Nephron progenitor cell (in vitro differentiated cells): ENCODE results near the gene SIRPA.
A peak's percentile ranks its signal among the peaks of the same experiment; 100 is the strongest.

ENCODE experiments used
- DNase-seq: peaks from one replicate; pipeline ENCODE4 v3.0.0; 2021
- H3K27ac Mint-ChIP-seq: 2 replicates; pipeline ENCODE4 v1.8.0; 2021; ENCODE audit warnings: mild to moderate bottlenecking, moderate library complexity, mixed read lengths
- H3K27me3 Mint-ChIP-seq: 2 replicates; pipeline ENCODE4 v1.8.0; 2021; ENCODE audit warnings: mild to moderate bottlenecking, low read depth, mixed read lengths; ENCODE audit not compliant: poor library complexity
- H3K36me3 Mint-ChIP-seq: 2 replicates; pipeline ENCODE4 v1.8.0; 2021; ENCODE audit warnings: low read depth, mixed read lengths
- H3K4me1 Mint-ChIP-seq: 2 replicates; pipeline ENCODE4 v1.8.0; 2021; ENCODE audit warnings: mixed read lengths
- H3K4me3 Mint-ChIP-seq: 2 replicates; pipeline ENCODE4 v1.8.0; 2021; ENCODE audit warnings: mild to moderate bottlenecking, moderate library complexity, mixed read lengths
- H3K9me3 Mint-ChIP-seq: 2 replicates; pipeline ENCODE4 v1.8.0; 2021; ENCODE audit warnings: mild to moderate bottlenecking, moderate library complexity, mixed read lengths
- TF ChIP-seq, protein P1 (sequence below): fragments of 200-600 bp; sonication (generic); IDR thresholded peaks from 2 replicates; pipeline ENCODE4 v1.5.0; 2021; ENCODE audit warnings: antibody characterized with exemption

SIRPA gene

DNA sequence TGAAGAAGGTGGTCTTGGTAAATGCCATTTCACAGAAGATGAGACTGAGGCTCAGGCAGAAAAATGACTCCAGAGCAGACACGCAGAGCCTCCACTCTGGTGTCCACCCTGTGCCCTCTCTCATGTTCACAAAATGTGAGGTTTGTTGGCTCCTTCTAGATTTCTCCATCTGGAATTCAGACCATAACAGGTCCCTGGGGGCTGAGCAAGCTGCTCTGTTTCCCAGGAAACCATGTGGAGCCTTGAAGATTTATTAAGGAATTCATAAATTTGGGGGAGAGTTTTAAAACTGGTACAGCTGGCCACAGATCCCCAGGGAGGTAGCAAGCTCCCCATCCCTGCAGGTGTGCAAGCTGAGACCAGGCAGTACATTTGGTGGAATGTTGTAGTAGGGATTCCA lies 38.8 kb upstream of the SIRPA start:
- peaks cover 54% of the 10 kb centered on the region for H3K4me1 Mint-ChIP-seq
- H3K27ac Mint-ChIP-seq: no peak overlapping the region
- DNase-seq: no peak
- H3K36me3 Mint-ChIP-seq: no peaks in the 10 kb centered on the region
- H3K27me3 Mint-ChIP-seq: peaks cover 3% of the 10 kb centered on the region
- no peaks in the 10 kb centered on the region for H3K9me3 Mint-ChIP-seq
- TF ChIP-seq, protein P1, sequence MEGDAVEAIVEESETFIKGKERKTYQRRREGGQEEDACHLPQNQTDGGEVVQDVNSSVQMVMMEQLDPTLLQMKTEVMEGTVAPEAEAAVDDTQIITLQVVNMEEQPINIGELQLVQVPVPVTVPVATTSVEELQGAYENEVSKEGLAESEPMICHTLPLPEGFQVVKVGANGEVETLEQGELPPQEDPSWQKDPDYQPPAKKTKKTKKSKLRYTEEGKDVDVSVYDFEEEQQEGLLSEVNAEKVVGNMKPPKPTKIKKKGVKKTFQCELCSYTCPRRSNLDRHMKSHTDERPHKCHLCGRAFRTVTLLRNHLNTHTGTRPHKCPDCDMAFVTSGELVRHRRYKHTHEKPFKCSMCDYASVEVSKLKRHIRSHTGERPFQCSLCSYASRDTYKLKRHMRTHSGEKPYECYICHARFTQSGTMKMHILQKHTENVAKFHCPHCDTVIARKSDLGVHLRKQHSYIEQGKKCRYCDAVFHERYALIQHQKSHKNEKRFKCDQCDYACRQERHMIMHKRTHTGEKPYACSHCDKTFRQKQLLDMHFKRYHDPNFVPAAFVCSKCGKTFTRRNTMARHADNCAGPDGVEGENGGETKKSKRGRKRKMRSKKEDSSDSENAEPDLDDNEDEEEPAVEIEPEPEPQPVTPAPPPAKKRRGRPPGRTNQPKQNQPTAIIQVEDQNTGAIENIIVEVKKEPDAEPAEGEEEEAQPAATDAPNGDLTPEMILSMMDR: no peak
- no peak overlapping the region for H3K4me3 Mint-ChIP-seq

DNA sequence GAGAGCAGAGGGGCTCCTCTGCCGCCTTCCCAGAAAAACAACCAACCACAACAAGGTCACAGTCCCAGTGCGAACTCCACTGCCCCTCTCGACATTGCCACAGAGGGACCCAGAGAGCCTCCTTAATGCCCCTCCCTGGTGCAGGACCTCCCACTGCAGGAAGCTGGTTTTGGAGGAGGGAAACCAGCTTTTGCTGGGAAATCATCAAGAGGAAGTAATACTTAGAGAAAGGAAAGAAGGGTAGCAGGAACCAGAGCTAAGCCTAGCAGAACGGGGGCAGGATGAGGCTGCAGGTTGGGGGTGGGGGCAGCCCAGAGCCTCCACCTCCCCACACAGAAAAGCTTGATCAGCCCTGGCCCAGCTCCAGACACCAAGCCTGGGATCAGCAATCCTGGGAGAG lies 37.7 kb upstream of the SIRPA start:
- Mint-ChIP-seq H3K4me3 (no peak overlapping the region), H3K36me3 (no peaks in the 10 kb centered on the region), H3K27ac (no peak overlapping the region), H3K9me3 (no peaks in the 10 kb centered on the region), H3K4me1 (peaks cover 60% of the 10 kb centered on the region), H3K27me3 (peaks cover 3% of the 10 kb centered on the region)
- no peak for DNase-seq
- TF ChIP-seq, protein P1: no peak

DNA sequence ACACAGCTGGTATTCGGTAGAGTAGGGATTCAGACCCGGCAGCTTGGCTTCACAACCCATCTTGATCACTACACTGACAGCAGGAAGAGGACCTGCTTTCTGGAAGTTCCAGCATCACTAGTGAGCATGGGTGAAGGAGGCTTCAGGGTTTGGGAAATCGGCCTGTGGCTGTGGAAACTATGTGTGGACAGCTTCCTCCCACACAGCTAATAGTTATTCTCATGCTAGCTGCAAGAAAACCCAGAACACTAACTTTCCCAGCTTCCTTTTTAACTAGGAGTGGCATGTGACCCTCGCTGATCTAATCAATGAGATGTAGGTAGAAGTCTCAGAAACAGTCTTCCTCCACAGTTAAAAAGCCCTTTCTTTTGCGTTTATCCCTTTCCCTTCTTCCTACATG lies 36.3 kb upstream of the SIRPA start:
- Mint-ChIP-seq H3K4me3 (no peak overlapping the region), H3K9me3 (no peaks in the 10 kb centered on the region), H3K4me1 (peaks cover 66% of the 10 kb centered on the region), H3K36me3 (no peaks in the 10 kb centered on the region), H3K27ac (no peak overlapping the region), H3K27me3 (peaks cover 3% of the 10 kb centered on the region)
- DNase-seq: no peak
- TF ChIP-seq, protein P1: no peak

DNA sequence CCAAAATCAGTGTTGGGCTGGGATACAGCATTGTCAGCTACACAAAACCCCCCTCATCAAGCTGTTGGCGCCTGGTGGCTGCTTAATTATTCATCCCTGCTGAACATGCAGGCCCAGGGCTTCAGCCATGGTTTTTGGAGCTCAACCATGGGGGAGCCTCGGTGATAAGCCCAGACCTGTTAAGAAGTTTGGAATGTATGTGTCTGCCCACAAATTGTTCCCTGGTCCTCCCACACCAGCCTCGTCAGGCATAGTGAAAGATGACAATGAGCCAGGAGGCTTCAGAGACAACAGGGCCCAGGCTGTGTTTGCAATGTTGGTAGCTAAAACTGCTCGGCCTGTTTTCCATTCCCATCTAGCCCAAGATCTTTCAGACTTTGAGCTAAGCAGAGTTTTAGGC lies 34.8 kb upstream of the SIRPA start:
- TF ChIP-seq, protein P1: no peak
- Mint-ChIP-seq H3K9me3 (no peaks in the 10 kb centered on the region), H3K4me1 (peaks cover 52% of the 10 kb centered on the region), H3K27ac (peak overlapping the region; percentile 53), H3K4me3 (no peak overlapping the region), H3K27me3 (peaks cover 4% of the 10 kb centered on the region), H3K36me3 (no peaks in the 10 kb centered on the region)
- DNase-seq: no peak

DNA sequence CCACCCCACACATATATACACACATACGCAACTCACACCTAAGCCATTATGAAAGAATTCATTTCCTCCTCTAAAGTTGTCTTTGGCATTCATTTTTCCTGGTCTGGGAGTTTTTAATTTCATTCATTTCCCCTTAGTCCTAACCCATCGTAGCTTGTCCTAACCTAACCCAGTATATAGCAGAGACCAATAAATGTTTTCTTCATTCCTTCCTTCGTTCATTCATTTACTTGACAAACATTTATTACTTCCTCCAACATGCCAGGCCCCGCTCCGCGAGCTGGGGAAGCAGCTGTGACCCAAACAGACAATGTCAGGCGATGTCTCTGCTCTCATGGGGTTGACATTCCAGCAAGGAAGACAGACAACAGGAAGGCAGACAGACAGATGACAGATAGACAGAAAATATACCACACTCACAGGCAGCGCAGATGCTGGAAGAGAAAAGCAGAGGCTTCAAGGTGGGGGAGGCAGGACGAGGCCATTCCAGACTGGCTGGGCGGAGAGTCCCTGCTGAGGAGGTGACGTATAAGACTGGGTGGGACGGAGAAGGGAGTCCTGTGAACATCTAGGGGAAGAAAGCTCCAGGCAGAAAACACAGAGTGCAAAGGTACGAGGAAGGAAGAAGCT lies 33.7 kb upstream of the SIRPA start:
- peak overlapping the region; percentile 53 for H3K27ac Mint-ChIP-seq
- H3K36me3 Mint-ChIP-seq: no peaks in the 10 kb centered on the region
- TF ChIP-seq, protein P1: no peak
- peaks cover 4% of the 10 kb centered on the region for H3K27me3 Mint-ChIP-seq
- peaks cover 41% of the 10 kb centered on the region for H3K4me1 Mint-ChIP-seq
- DNase-seq: no peak
- H3K4me3 Mint-ChIP-seq: peak overlapping the region; percentile 6
- H3K9me3 Mint-ChIP-seq: no peaks in the 10 kb centered on the region

DNA sequence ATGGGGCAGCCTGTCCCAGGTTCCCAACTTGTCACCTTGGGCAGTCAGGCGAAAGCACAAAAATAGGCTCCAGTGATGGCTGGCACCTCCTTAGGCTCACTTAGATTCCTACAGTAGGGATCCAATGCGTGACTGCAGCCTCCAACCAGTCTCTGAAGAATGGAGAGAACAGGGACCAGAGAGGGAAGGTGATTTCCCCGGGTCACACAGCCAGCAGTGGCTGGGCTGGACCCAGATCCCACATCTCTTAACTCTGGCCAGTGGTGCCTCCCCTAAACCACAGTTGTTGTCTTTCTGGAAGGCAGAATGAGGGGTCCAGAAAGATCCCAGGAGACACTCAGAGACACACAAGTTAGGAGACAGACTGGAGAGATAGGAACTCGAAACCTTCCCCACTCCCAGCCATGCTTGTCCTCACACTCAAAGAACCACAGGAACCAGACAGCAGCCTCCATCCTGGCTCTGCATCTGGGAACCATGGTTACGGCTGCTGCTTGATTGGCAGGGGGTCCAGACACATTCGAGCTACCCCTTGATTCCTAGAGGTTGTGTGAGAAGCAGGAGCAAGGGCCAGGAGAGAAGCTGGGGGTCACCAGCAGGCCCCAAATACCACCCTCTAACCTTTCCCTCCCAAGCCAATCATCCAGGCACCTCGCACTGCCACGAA lies 33.1 kb upstream of the SIRPA start:
- TF ChIP-seq, protein P1: no peak
- no peak for DNase-seq
- Mint-ChIP-seq H3K27ac (peak overlapping the region; percentile 78), H3K9me3 (no peaks in the 10 kb centered on the region), H3K4me1 (peaks cover 43% of the 10 kb centered on the region), H3K4me3 (no peak overlapping the region), H3K36me3 (no peaks in the 10 kb centered on the region), H3K27me3 (peaks cover 4% of the 10 kb centered on the region)
